ENCODE results near the gene QPCTL. TPM values are rescaled to one million over a fixed set of nuclear protein-coding genes. Genes with fewer than 3 reads are reported as not detected.
A peak's percentile ranks its signal among the peaks of the same experiment; 100 is the strongest.

Gene QPCTL
- total and polyA plus RNA-seq, 2 of the 13 experiments (the other 11 are each of a cell fraction or from before 2014, with no cell fraction given) = 16.0 to 19.1 TPM

- TF ChIP-seq DRAP1 (CRISPR knock-in tag; IDR thresholded peaks at IDR 0.05) (peak; percentile 32; the same call in 1 of the 2 replicates), NR3C1 (CRISPR knock-in tag; IDR thresholded peaks at IDR 0.05) (no peak), ZNF431 (CRISPR knock-in tag; IDR thresholded peaks at IDR 0.05; ENCODE audit: borderline replicate concordance, low read depth) (no peak), ARNTL (CRISPR knock-in tag; IDR thresholded peaks at IDR 0.05) (no peak), ZNF570 (CRISPR knock-in tag; IDR thresholded peaks at IDR 0.05; ENCODE audit: borderline replicate concordance) (no peak), SP1 (IDR thresholded peaks at IDR 0.05) (no peak), SP1 (CRISPR knock-in tag; IDR thresholded peaks at IDR 0.05) (peak; percentile 56), BRCA1 (CRISPR knock-in tag; IDR thresholded peaks at IDR 0.05) (no peak), ZNF788 (CRISPR knock-in tag; IDR thresholded peaks at IDR 0.05; ENCODE audit: borderline replicate concordance) (no peak), ARID5B (CRISPR knock-in tag; IDR thresholded peaks at IDR 0.05) (no peak), GATA4 (IDR thresholded peaks at IDR 0.05; ENCODE audit: borderline replicate concordance, low read depth) (no peak), GFI1 (CRISPR knock-in tag; IDR thresholded peaks at IDR 0.05; ENCODE audit: borderline replicate concordance) (no peak), IRF2 (CRISPR knock-in tag; IDR thresholded peaks at IDR 0.05) (no peak), CBFB (CRISPR knock-in tag; IDR thresholded peaks at IDR 0.05) (no peak), SKI (IDR thresholded peaks at IDR 0.05; ENCODE audit: partially characterized antibody) (no peak), MXD1 (CRISPR knock-in tag; IDR thresholded peaks at IDR 0.05) (0 out of 2 replicates have a peak, but pooled peaks have one; percentile 18), RBM22 (optimal IDR thresholded peaks at IDR 0.05; ENCODE audit: low read length) (no peak), ARHGAP35 (CRISPR knock-in tag; IDR thresholded peaks at IDR 0.05; ENCODE audit: borderline replicate concordance) (no peak)
Measured at GRCh38 chr19:45670670-45671453, 21.6 kb upstream of the QPCTL start (continued).
